Neural progenitor cell (in vitro differentiated cells): Measurements from ENCODE around the gene TNIP1. TPM values are rescaled to one million over a fixed set of nuclear protein-coding genes. Genes with fewer than 3 reads are reported as not detected.

Source experiments
- DNase-seq: peaks from one replicate; pipeline ENCODE4 v3.0.0-alpha.2; 2016; ENCODE audit warnings: low spot score
- H2AFZ ChIP-seq: fragments of 200-600 bp; sonication (generic); replicated peaks from 2 replicates; pipeline ENCODE4 v1.6.1; 2016; ENCODE audit warnings: antibody characterized with exemption
- H3F3A ChIP-seq: fragments of 200-600 bp; sonication (generic); 2 replicates; pipeline ENCODE4 v1.6.1; 2016; ENCODE audit warnings: antibody characterized with exemption, low read depth
- H3K27ac ChIP-seq: fragments of 200-600 bp; sonication (generic); 2 replicates; pipeline ENCODE4 v1.5.1; 2016; ENCODE audit warnings: mild to moderate bottlenecking
- H3K27me3 ChIP-seq: fragments of 200-600 bp; sonication (generic); 2 replicates; pipeline ENCODE4 v1.6.1; 2016; ENCODE audit warnings: mild to moderate bottlenecking, moderate library complexity
- H3K36me3 ChIP-seq: fragments of 200-600 bp; sonication (generic); 2 replicates; pipeline ENCODE4 v1.5.1; 2016
- H3K4me1 ChIP-seq: fragments of 200-600 bp; sonication (generic); 2 replicates; pipeline ENCODE4 v1.6.1; 2016; ENCODE audit warnings: mixed run types
- H3K4me2 ChIP-seq: fragments of 200-600 bp; sonication (generic); 2 replicates; pipeline ENCODE4 v1.6.1; 2016
- H3K4me3 ChIP-seq: fragments of 200-600 bp; sonication (generic); 2 replicates; pipeline ENCODE4 v1.5.1; 2016
- H3K79me2 ChIP-seq: fragments of 200-600 bp; sonication (generic); 2 replicates; pipeline ENCODE4 v1.6.1; 2016; ENCODE audit warnings: low read depth
- H3K9ac ChIP-seq: fragments of 200-600 bp; sonication (generic); 2 replicates; pipeline ENCODE4 v1.6.1; 2016
- H3K9me3 ChIP-seq: fragments of 200-600 bp; sonication (generic); 2 replicates; pipeline ENCODE4 v1.5.1; 2016; ENCODE audit warnings: low read depth
- H4K20me1 ChIP-seq: fragments of 200-600 bp; sonication (generic); 2 replicates; pipeline ENCODE4 v1.6.1; 2016; ENCODE audit warnings: low read depth
- H3K27ac Mint-ChIP-seq: 3 replicates; pipeline ENCODE4 v1.8.0; 2021; ENCODE audit warnings: mixed read lengths
- H3K27me3 Mint-ChIP-seq: 2 replicates; pipeline ENCODE4 v1.8.0; 2022; ENCODE audit warnings: low read depth, mild to moderate bottlenecking, inconsistent platforms, moderate library complexity, mixed read lengths; ENCODE audit not compliant: insufficient read depth
- H3K36me3 Mint-ChIP-seq: 3 replicates; pipeline ENCODE4 v1.8.0; 2021; ENCODE audit warnings: mixed read lengths
- H3K4me1 Mint-ChIP-seq: 3 replicates; pipeline ENCODE4 v1.8.0; 2021; ENCODE audit warnings: mixed read lengths
- H3K4me3 Mint-ChIP-seq: 3 replicates; pipeline ENCODE4 v1.8.0; 2021; ENCODE audit warnings: mild to moderate bottlenecking, moderate library complexity, mixed read lengths
- H3K9me3 Mint-ChIP-seq: 3 replicates; pipeline ENCODE4 v1.8.0; 2020; ENCODE audit warnings: mixed read lengths
- CTCF ChIP-seq: fragments of 200-600 bp; sonication (generic); IDR thresholded peaks from 2 replicates; pipeline ENCODE4 v1.5.1; 2017; ENCODE audit warnings: antibody characterized with exemption, mild to moderate bottlenecking
- EZH2 ChIP-seq: fragments of 200-600 bp; sonication (generic); IDR thresholded peaks from 2 replicates; pipeline ENCODE4 v1.6.1; 2017; ENCODE audit warnings: antibody characterized with exemption, mild to moderate bottlenecking, moderate library complexity
- EZH2phosphoT487 ChIP-seq: fragments of 200-600 bp; sonication (generic); IDR thresholded peaks from 2 replicates; pipeline ENCODE4 v1.6.1; 2017; ENCODE audit warnings: antibody characterized with exemption
- total RNA-seq: library from RNA; depleted of rRNA; stranded (reverse); fragments of >200 nt; gene quantifications from 2 replicates; pipeline ENCODE4 v1.2.3, GENCODE V29; 2015; ENCODE audit warnings: low replicate concordance

TNIP1 gene
- total RNA-seq, 1 donor from 2014 or later: 33.5 TPM

- no peak overlapping the region for H3K4me2 ChIP-seq
- H4K20me1 ChIP-seq: no peaks in the 10 kb centered on the region
- no peak overlapping the region for H3K9ac ChIP-seq
- no peak for DNase-seq
- Mint-ChIP-seq H3K9me3 (peaks cover 2% of the 10 kb centered on the region), H3K4me3 (no peak overlapping the region), H3K27me3 (no peaks in the 10 kb centered on the region), H3K4me1 (peaks cover 3% of the 10 kb centered on the region), H3K27ac (no peak overlapping the region), H3K36me3 (no peaks in the 10 kb centered on the region)
- no peaks in the 10 kb centered on the region for H3K36me3 ChIP-seq
- H3K79me2 ChIP-seq: no peaks in the 10 kb centered on the region
- no peak overlapping the region for H2AFZ ChIP-seq
- H3K9me3 ChIP-seq: no peaks in the 10 kb centered on the region
- peaks cover 6% of the 10 kb centered on the region for H3K4me1 ChIP-seq
- no peak overlapping the region for H3K27ac ChIP-seq
- no peak overlapping the region for H3K4me3 ChIP-seq
- no peaks in the 10 kb centered on the region for H3F3A ChIP-seq
- no peak for TF ChIP-seq EZH2
- TF ChIP-seq CTCF: no peak
- TF ChIP-seq EZH2phosphoT487: no peak
- H3K27me3 ChIP-seq: peaks cover 29% of the 10 kb centered on the region
Measured at GRCh38 chr5:151015974-151016587, 64.8 kb downstream of the TNIP1 start.

- TF ChIP-seq CTCF: no peak
- TF ChIP-seq EZH2phosphoT487: no peak
- Histone ChIP-seq H3K27ac (no peak overlapping the region), H3K79me2 (no peaks in the 10 kb centered on the region), H3K27me3 (peaks cover 21% of the 10 kb centered on the region), H3K36me3 (no peaks in the 10 kb centered on the region), H2AFZ (no peak overlapping the region), H3F3A (no peaks in the 10 kb centered on the region), H3K4me3 (no peak overlapping the region), H3K9ac (no peak overlapping the region), H3K4me2 (no peak overlapping the region), H3K4me1 (peaks cover 6% of the 10 kb centered on the region), H3K9me3 (no peaks in the 10 kb centered on the region), H4K20me1 (no peaks in the 10 kb centered on the region)
- H3K4me3 Mint-ChIP-seq: no peak overlapping the region
- DNase-seq: no peak
- H3K4me1 Mint-ChIP-seq: no peaks in the 10 kb centered on the region
- H3K27ac Mint-ChIP-seq: no peak overlapping the region
- H3K9me3 Mint-ChIP-seq: peaks cover 2% of the 10 kb centered on the region
- H3K27me3 Mint-ChIP-seq: peaks cover 3% of the 10 kb centered on the region
- no peaks in the 10 kb centered on the region for H3K36me3 Mint-ChIP-seq
Measured at GRCh38 chr5:151014680-151015343, 66.0 kb downstream of the TNIP1 start.

- H3K36me3 Mint-ChIP-seq: no peaks in the 10 kb centered on the region
- H3K9me3 ChIP-seq: no peaks in the 10 kb centered on the region
- H3K4me1 ChIP-seq: peaks cover 13% of the 10 kb centered on the region
- H4K20me1 ChIP-seq: no peaks in the 10 kb centered on the region
- H3K4me1 Mint-ChIP-seq: no peaks in the 10 kb centered on the region
- H3K9me3 Mint-ChIP-seq: peaks cover 2% of the 10 kb centered on the region
- H3K9ac ChIP-seq: no peak overlapping the region
- H3K79me2 ChIP-seq: no peaks in the 10 kb centered on the region
- no peak overlapping the region for H2AFZ ChIP-seq
- H3F3A ChIP-seq: no peaks in the 10 kb centered on the region
- TF ChIP-seq EZH2phosphoT487 (no peak), CTCF (no peak)
- H3K4me2 ChIP-seq: no peak overlapping the region
- peaks cover 6% of the 10 kb centered on the region for H3K27me3 ChIP-seq
- no peak for DNase-seq
- H3K27ac Mint-ChIP-seq: no peak overlapping the region
- H3K4me3 Mint-ChIP-seq: no peak overlapping the region
- H3K4me3 ChIP-seq: no peak overlapping the region
- no peak overlapping the region for H3K27ac ChIP-seq
- peaks cover 6% of the 10 kb centered on the region for H3K27me3 Mint-ChIP-seq
- no peaks in the 10 kb centered on the region for H3K36me3 ChIP-seq
Measured at GRCh38 chr5:151012862-151013261, 68.0 kb downstream of the TNIP1 start.
